Measurements from ENCODE around the gene MARVELD1.

Gene MARVELD1

GRCh38 chr10:97755718-97756117 lies 42.2 kb downstream of the MARVELD1 start:
- no peak for DNase-seq (ENCODE audit: low spot score)

GRCh38 chr10:97757471-97757870 lies 43.9 kb downstream of the MARVELD1 start:
- no peak for DNase-seq (ENCODE audit: low spot score)

- DNase-seq (ENCODE audit: low spot score), result peak; percentile 62
Observed at GRCh38 chr10:97759158-97759887, 45.8 kb downstream of the MARVELD1 start.

- DNase-seq (ENCODE audit: low spot score), result no peak
Observed at GRCh38 chr10:97759946-97760345, 46.4 kb downstream of the MARVELD1 start.

- no peak for DNase-seq (ENCODE audit: low spot score)
Observed at GRCh38 chr10:97760461-97761257, 47.1 kb downstream of the MARVELD1 start.

- no peak for DNase-seq (ENCODE audit: low spot score)
Observed at GRCh38 chr10:97761331-97761865, 47.9 kb downstream of the MARVELD1 start.

GRCh38 chr10:97762056-97762455 lies 48.5 kb downstream of the MARVELD1 start:
- DNase-seq (ENCODE audit: low spot score), result no peak

GRCh38 chr10:97762816-97763215 lies 49.3 kb downstream of the MARVELD1 start:
- DNase-seq (ENCODE audit: low spot score), result no peak

GRCh38 chr10:97763411-97763810 lies 49.9 kb downstream of the MARVELD1 start:
- DNase-seq (ENCODE audit: low spot score), result no peak

GRCh38 chr10:97763947-97764346 lies 50.4 kb downstream of the MARVELD1 start:
- DNase-seq (ENCODE audit: low spot score), result no peak

GRCh38 chr10:97764519-97764931 lies 51.0 kb downstream of the MARVELD1 start:
- DNase-seq (ENCODE audit: low spot score), result no peak

- no peak for DNase-seq (ENCODE audit: low spot score)
Observed at GRCh38 chr10:97765201-97765600, 51.7 kb downstream of the MARVELD1 start.

- no peak for DNase-seq (ENCODE audit: low spot score)
Observed at GRCh38 chr10:97766106-97766810, 52.7 kb downstream of the MARVELD1 start.

- no peak for DNase-seq (ENCODE audit: low spot score)
Observed at GRCh38 chr10:97766996-97767924, 53.7 kb downstream of the MARVELD1 start.

Data from RKO (cell line).